Measurements from ENCODE around the gene ELF1. TPM values are rescaled to one million over a fixed set of nuclear protein-coding genes. Genes with fewer than 3 reads are reported as not detected.
"Not testable (repeated sequence)": the region's sequence is repeated elsewhere in the genome, so short reads cannot be mapped to it uniquely, and the experiment has no call there.

Gene ELF1
- total RNA-seq, 1 experiment from 2014 or later = 21.5 TPM

DNA sequence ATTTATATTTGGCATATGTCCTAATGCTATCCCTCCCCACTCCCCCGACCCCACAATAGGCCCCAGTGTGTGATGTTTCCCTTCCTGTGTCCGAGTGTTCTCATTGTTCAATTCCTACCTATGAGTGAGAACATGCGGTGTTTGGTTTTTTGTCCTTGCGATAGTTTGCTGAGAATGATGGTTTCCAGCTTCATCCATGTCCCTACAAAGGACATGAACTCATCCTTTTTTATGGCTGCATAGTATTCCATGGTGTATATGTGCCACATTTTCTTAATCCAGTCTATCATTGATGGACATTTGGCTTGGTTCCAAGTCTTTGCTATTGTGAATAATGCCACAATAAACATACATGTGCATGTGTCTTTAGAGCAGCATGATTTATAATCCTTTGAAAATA is 23.3 kb upstream of the ELF1 start:
- not testable (repeated sequence) for DNase-seq (ENCODE audit: low read depth)

DNA sequence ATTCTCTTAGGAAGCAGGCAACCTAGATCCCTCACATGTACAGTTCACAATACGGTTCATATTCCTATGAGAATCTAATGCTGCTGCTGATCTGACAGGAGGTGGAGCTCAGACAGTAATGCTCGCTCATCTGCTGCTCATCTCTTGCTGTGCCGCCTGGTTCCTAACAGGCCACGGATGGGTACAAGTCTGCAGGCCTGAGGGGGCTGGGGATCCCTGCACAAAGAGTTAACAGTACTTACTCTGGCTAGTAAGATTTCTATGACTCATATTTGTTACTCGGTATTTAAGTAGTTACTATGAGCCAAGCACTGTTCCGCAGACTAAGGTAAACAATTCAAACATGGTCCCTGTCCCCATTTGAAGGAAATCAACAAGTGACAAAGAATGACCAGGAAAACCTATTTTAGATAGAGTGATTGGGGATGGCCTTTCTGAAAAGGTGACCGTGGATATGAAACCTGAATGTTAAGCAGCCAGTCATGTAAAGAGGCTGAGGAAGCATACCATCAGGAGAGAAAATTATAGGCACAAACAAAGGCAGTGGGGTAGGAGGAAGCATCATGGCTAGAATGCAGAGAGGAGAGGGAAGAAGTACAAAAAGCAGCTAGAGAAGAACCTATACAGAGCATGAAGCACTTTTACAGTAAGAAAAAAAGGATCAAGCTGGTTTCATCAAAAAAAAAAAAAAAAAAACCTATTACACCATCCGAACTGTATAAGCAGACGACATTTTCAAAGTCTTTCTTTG is 21.6 kb upstream of the ELF1 start:
- DNase-seq (ENCODE audit: low read depth) = no peak

DNA sequence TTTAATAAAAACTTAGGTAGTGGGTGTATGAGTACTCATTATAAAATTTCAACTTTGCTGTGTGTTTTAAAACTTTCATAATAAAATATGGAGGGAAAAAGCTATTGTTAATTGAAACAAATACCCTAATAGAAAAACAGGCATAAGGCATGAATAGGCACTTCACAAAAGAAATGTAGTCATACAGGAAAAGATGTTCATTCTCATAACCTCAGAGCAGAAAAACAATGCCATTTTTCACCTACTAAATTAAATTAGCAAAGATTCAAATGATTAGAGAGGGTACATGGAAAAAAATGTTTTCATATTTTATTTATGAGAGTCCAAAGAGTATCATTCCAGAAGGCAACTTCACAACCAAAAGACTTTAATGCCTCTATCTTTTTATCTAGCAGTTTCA is 20.6 kb upstream of the ELF1 start:
- DNase-seq (ENCODE audit: low read depth) = no peak

- DNase-seq (ENCODE audit: low read depth) = not testable (repeated sequence)
Observed at GRCh38 chr13:41036557-41036956, 17.4 kb upstream of the ELF1 start.

DNA sequence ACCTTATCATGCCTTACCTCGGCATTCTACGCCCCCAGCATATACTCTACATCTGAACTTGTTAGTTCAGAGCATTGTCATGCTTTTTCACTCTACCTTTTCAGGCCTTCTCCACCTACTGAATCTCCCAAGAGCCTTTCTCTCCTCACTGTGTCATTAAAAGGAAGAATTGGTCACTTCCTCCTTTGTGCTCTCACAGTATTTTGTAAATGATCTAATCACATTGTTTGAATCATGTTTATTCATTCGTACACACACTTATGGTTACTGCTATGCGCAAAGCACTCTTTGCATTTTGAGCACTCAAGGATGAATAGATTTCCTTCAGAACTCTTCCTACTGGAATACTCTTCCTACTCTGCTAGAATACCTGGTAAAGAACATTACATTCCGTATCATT is 15.8 kb upstream of the ELF1 start:
- DNase-seq (ENCODE audit: low read depth) = no peak

DNA sequence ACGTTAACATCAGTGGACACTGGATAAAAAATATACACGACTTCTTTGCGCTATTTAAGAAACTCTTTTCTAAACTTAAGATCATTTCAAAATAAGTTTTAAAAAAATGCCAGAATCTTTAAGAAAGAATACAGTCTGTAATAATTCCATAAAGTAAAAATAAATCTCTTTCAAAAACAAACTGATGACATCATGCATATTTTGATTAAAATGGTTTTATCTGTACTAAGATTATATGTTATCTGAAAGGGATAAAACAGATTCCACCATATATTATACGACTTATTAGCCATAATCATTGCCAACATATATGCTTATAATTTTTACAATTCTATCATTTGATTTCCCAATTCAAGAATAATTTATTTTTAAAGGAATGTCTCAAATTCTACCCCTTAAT is 15.3 kb upstream of the ELF1 start:
- DNase-seq (ENCODE audit: low read depth) = no peak

DNA sequence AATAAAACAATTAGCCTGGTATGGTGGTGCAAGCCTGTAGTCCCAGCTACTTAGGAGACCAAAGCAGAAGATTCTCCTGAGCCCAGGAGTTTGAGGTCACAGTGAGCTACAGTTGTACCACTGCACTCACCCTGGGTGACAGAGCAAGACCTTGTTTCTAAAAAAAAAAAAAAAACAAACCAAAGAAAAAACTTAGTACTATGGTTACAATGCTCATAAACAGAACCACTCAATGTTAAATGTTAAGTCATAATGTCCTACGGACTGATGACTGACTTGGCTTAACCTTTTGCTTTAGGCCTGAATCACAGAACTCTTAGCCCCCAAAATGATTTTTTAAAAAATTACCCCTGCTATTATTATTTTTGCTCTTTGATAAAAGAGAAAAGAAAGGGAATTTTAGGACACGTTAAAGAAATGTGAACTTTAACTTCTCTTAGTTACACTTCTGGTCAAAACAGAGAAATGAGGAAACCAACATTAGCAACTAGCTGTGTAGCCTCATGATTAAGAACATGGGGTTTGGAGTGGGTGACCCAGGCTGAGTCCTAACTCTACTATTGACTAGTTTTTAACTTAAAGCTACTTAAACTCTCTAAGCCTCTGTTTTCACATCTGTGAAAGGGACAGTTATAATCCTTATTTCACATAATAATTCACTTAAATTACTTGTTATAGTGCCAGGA is 13.7 kb upstream of the ELF1 start:
- DNase-seq (ENCODE audit: low read depth) = no peak

DNA sequence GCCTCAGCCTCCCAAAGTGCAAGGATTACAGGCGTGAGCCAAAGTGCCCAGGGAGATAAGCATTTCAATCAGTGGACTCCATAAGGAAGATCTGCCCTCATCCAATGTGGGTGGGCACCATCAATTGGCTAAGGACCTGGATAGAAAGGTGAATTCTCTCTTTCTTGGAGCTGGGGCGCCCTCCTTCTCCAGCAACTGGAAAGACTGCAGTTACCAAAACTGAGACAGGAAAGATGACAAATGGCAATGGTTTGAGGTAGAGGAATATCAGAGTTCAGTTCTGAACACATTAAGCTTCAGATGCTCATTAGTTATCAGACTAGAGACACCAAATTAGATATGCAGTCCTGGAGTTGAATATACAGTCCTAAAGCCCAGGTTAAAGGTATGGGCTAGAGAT is 10.5 kb upstream of the ELF1 start:
- no peak for DNase-seq (ENCODE audit: low read depth)

- peak; percentile 54 for DNase-seq (ENCODE audit: low read depth)
Observed at GRCh38 chr13:41028051-41028450, 8.9 kb upstream of the ELF1 start.

DNA sequence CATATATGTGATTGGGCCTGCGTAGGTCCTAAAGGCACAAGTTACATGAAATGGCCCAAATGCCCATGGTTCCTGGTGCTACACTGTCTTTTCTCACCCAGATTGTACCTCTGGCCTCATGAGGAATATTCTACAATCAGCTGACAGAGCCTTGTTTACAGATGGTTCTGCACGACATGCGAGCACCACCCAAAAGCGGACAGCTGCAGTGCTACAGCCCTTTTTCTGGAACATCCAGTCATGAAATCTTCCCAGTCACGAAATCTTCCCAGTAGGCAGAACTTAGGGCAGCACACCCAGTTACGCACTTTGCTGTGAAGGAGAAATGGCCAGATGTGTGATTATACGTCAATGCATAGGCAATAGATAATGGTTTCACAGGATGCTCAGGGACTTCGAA is 7.7 kb upstream of the ELF1 start:
- DNase-seq (ENCODE audit: low read depth) = no peak

GRCh38 chr13:41025518-41025917 is 6.4 kb upstream of the ELF1 start:
- DNase-seq (ENCODE audit: low read depth) = no peak

DNA sequence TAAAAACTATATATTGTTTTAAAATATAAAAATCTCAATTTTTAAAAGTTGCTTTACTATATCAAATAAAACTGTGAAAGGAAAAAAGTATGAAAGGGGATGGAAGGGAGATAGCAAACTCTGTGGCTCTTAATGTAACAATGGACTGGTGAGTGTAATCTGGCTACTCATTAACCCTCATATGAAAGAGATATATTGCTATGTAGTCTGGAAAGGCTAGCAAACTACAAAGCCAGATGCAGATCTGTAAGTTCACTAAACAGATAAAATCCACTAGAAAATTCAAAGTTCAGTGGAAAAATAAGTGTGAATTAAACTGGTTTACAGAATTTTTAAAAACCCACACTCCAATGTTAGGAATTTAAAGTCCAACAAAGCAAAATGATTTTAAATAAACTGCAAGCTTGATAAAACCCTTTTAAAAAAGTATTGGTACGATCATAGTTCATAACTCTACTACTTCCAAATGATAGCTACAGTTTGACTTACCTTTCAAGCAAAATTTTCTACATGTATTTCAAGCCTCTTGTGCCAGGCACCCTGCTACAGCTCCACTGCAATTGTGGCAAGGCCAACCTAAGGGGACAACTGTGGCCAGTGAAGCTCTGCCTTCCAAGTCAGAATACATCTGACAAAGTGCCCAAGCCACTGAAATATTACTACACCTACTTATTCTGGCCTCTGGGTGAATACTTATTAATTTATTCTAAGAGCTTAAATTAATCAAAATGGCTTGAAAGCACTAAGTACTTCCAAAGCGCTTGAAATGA is 647 bp upstream of the ELF1 start:
- DNase-seq (ENCODE audit: low read depth) = no peak

- no peak for DNase-seq (ENCODE audit: low read depth)
Observed at GRCh38 chr13:41018602-41018948, 541 bp downstream of the ELF1 start.

- peak; percentile 11 for DNase-seq (ENCODE audit: low read depth)
Observed at GRCh38 chr13:41017817-41018601, 1.1 kb downstream of the ELF1 start.

DNA sequence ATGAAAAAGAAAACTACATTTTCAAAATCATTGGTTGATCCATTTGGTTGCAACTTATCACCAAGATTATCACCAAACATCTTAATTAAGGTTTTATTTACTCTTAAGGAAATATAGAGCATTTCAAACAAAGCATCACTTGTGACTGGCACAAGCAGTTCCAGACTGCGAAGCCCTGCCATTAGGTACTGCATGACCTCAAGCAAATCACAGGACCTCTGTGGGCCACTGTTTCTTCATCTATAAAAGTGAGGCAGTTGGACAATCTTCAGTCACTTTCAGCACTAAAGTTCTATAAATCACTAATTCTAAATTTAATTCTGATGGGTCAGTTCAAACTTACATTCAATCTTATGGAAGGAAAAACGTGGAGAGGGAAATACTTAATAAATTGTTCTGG is 2.0 kb downstream of the ELF1 start:
- peak; percentile 32 for DNase-seq (ENCODE audit: low read depth)

GRCh38 chr13:41015920-41016319 is 3.2 kb downstream of the ELF1 start:
- no peak for DNase-seq (ENCODE audit: low read depth)

DNA sequence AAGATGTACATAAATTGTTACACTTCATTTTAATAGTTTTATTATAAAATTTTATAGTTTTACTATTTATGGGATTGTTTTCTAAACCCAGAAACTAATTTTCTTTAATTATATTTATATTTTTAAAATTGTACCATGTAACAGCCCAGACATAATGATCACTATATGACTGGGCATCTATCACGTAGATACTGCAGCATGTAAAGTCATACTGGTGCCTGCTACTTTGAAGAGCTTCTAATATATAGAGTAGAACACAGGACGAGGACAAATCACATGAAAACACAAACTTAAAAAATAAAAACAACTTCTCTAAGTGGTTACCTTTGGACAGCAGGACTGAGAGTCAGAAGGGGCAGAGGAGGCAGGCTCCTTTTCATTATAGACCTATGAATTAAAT is 5.3 kb downstream of the ELF1 start:
- no peak for DNase-seq (ENCODE audit: low read depth)

- DNase-seq (ENCODE audit: low read depth) = no peak
Observed at GRCh38 chr13:41012536-41012935, 6.6 kb downstream of the ELF1 start.

DNA sequence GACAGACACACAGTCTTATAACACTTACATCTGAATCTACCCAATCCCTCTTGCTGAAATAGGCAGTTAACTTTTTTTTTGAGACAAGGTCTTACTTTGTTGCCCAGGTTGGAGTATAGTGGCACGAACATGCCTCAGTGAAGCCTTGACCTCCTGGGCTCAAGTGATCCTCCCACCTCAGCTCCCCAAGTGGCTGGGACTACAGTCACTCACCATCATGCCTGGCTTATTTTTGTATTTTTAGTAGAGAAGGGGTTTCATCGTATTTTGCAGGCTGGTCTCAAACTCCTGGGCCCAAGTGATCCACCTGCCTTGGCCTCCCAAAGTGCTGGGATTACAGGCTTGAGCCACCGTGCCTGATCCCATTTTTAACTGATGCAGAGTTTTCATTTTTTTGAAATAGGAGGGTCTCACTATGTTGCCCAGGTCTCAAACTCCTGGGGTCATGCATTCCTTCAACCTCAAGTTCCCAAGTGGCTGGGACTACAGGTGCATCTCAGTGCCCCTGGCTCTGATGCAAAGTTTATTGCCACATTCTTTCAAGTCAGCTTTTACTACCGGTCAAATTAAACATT is 7.6 kb downstream of the ELF1 start:
- DNase-seq (ENCODE audit: low read depth) = no peak

DNA sequence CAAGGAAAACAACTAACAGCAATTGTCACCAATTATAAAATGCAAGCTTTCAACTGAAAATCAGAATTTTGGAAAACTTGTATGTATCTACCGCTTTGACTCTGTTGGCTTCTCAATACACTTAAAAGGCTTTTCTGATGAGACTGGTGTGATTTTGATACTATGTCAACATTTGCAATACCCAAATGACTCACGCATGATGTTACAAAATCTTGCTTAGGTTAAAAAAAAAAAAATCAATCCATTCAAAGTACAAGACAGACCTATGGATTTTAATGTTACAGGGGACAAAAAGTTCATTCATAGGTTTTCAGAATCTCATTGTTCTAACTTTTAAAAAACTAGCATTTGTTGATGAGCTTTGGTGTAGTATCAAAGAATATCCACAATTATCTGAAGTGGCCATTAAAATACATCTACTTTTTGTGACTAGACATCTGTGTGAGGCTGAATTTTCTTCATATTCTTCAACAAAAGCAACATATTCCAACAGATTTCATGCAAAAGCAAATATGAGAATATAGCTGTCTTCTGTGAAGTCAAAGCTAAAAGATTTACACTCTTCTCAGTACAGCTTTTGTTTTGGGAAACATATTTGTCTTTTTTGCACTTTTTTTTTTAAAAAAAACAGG is 10.7 kb downstream of the ELF1 start:
- DNase-seq (ENCODE audit: low read depth) = peak; percentile 59

DNA sequence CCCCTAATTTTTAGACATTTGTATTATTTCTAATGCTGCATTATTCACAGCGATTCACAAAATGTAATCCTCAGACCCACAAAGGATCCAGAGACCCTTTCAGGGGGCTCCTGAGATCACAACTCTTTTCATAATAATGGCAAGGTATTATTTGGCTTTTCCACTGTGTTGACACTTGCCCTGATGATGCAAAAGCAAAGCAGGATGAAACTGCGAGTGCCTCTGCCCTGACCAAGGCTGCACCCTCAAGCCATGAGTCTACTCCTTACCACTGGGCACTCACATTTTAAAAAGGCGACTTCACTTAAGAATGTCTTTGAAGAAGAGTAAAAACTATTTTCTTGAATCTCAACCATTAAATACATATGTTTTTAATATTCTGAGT is 11.4 kb downstream of the ELF1 start:
- DNase-seq (ENCODE audit: low read depth) = no peak
